DND-41 (cell line): ENCODE measurements around the gene IFITM2.

Experiments used
- EZH2 ChIP-seq: IDR thresholded peaks from 3 replicates; pipeline ENCODE4 v1.6.1; 2012; ENCODE audit warnings: borderline replicate concordance, low read depth, mild to moderate bottlenecking, moderate library complexity, low read length, inconsistent platforms; ENCODE audit not compliant: severe bottlenecking
- TF ChIP-seq, protein P1 (sequence below): IDR thresholded peaks from 2 replicates; pipeline ENCODE4 v1.5.1; 2012; ENCODE audit warnings: borderline replicate concordance, low read length, moderate library complexity, mild to moderate bottlenecking; ENCODE audit not compliant: poor library complexity, severe bottlenecking; ENCODE audit errors: extremely low read depth

DNA sequence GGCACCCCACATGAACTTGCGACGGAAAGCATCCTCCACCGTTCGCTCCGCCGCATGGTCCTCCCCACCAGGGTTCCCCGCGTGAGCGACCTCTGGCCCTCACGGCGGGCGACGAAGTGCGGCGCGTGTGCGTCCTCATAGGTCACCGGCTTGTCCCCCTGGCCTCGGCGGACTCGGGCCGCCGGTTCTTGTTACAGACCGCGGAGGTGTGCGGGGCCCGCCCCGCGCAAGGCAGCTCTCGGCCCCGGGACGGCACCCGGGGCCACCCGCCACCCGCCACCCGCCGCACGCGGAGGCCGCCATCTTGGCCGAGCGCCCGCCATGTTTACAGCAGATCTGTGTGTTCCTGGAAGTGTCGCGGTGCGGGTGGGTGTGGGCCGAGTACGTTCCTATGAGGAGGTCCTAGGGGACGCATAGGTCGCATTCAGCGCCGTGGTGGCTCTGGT, 3.5 kb upstream of the IFITM2 start:
- TF ChIP-seq, protein P1, sequence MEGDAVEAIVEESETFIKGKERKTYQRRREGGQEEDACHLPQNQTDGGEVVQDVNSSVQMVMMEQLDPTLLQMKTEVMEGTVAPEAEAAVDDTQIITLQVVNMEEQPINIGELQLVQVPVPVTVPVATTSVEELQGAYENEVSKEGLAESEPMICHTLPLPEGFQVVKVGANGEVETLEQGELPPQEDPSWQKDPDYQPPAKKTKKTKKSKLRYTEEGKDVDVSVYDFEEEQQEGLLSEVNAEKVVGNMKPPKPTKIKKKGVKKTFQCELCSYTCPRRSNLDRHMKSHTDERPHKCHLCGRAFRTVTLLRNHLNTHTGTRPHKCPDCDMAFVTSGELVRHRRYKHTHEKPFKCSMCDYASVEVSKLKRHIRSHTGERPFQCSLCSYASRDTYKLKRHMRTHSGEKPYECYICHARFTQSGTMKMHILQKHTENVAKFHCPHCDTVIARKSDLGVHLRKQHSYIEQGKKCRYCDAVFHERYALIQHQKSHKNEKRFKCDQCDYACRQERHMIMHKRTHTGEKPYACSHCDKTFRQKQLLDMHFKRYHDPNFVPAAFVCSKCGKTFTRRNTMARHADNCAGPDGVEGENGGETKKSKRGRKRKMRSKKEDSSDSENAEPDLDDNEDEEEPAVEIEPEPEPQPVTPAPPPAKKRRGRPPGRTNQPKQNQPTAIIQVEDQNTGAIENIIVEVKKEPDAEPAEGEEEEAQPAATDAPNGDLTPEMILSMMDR = no peak
- no peak for TF ChIP-seq EZH2
